H1 (cell line): ENCODE data around the gene PAQR7. TPM values are rescaled to one million over a fixed set of nuclear protein-coding genes. Genes with fewer than 3 reads are reported as not detected.

Experiments
- CTCF ChIA-PET: fragments of 300-600 bp; sonication (Branson Sonifier 250); formaldehyde crosslinking; loops from one replicate; lab custom pipeline; 2021; ENCODE audit not compliant: partially characterized antibody; lab: Charles Lee
- POLR2A ChIA-PET: fragments of 300-600 bp; sonication (Branson Sonifier 250); formaldehyde crosslinking; loops from one replicate; lab custom pipeline; 2021; ENCODE audit warnings: inconsistent platforms; ENCODE audit not compliant: partially characterized antibody; lab: Charles Lee
- DNase-seq, 2 experiments: peaks; one replicate each; pipeline versions ENCODE4 v3.0.0 to v3.0.0-alpha.2; 2010 to 2022; ENCODE audit warnings: low spot score in 2 of 2, low read depth in 1 of 2, mixed read lengths in 1 of 2
- FAIRE-seq: peaks from 2 replicates; lab custom pipeline; 2011; peaks lifted over from hg19 to GRCh38; lab: Jason Lieb, UNC
- H2AFZ ChIP-seq: 2 replicates; pipeline ENCODE4 v1.8.1; 2012; ENCODE audit warnings: low read length, inconsistent platforms
- H2AK5ac ChIP-seq: 2 replicates; pipeline ENCODE4 v1.6.1; 2013; ENCODE audit warnings: low read depth, low read length
- H2BK120ac ChIP-seq: replicated peaks from 2 replicates; pipeline ENCODE3; 2013; ENCODE audit warnings: low read depth, low read length, inconsistent platforms
- H2BK12ac ChIP-seq: 2 replicates; pipeline ENCODE4 v1.6.1; 2013; ENCODE audit warnings: low read depth, low read length
- H2BK15ac ChIP-seq: 2 replicates; pipeline ENCODE4 v1.6.1; 2013; ENCODE audit warnings: low read length
- H2BK20ac ChIP-seq: 2 replicates; pipeline ENCODE4 v1.6.1; 2013; ENCODE audit warnings: low read length
- H2BK5ac ChIP-seq: 2 replicates; pipeline ENCODE4 v1.6.1; 2013; ENCODE audit warnings: low read depth, low read length
- H3K14ac ChIP-seq: 2 replicates; pipeline ENCODE4 v1.6.1; 2013; ENCODE audit warnings: inconsistent platforms; ENCODE audit not compliant: insufficient read length
- H3K18ac ChIP-seq: 2 replicates; pipeline ENCODE4 v1.6.1; 2013; ENCODE audit warnings: low read length; ENCODE audit errors: extremely low read depth
- H3K23ac ChIP-seq: 2 replicates; pipeline ENCODE4 v1.6.1; 2013; ENCODE audit warnings: inconsistent platforms; ENCODE audit not compliant: insufficient read length
- H3K23me2 ChIP-seq: 2 replicates; pipeline ENCODE4 v1.6.1; 2013; ENCODE audit warnings: low read depth, low read length
- H3K27ac ChIP-seq: 2 replicates; pipeline ENCODE4 v1.6.1; 2011; ENCODE audit warnings: low read depth, low read length, inconsistent platforms
- H3K27me3 ChIP-seq, 4 experiments: replicated peaks in 1 of 4; 1 replicate in 1 of 4; 2 replicates in 3 of 4; pipeline versions ENCODE4 v1.6.1 to v1.8.1; 2011 to 2013; ENCODE audit warnings: low read length in 3 of 4, mild to moderate bottlenecking in 3 of 4, inconsistent platforms in 2 of 4, mixed read lengths in 2 of 4, moderate library complexity in 1 of 4; ENCODE audit not compliant: control insufficient read depth in 3 of 4, insufficient read depth in 3 of 4; ENCODE audit errors: extremely low read depth in 1 of 4
- H3K36me3 ChIP-seq, 4 experiments: 2 replicates each; pipeline versions ENCODE4 v1.6.1 to v1.8.1; 2011 to 2013; ENCODE audit warnings: mild to moderate bottlenecking in 4 of 4, low read length in 3 of 4, moderate library complexity in 2 of 4, control low read depth in 1 of 4, inconsistent platforms in 1 of 4; ENCODE audit not compliant: insufficient read depth in 4 of 4, control insufficient read depth in 2 of 4
- H3K4ac ChIP-seq: replicated peaks from 2 replicates; pipeline ENCODE3; 2013; ENCODE audit warnings: low read length, low read depth, mixed read lengths, inconsistent platforms; ENCODE audit not compliant: insufficient read length
- H3K4me1 ChIP-seq, 4 experiments: replicated peaks in 1 of 4; 1 replicate in 1 of 4; 2 replicates in 3 of 4; pipeline versions ENCODE4 v1.6.1 to v1.8.1; 2011 to 2013; ENCODE audit warnings: low read length in 3 of 4, inconsistent platforms in 2 of 4, mixed read lengths in 1 of 4; ENCODE audit not compliant: insufficient read depth in 4 of 4, control insufficient read depth in 3 of 4
- H3K4me2 ChIP-seq, 2 experiments: 2 replicates each; pipeline versions ENCODE4 v1.6.1 to v1.8.1; 2011 to 2013; ENCODE audit warnings: low read depth in 2 of 2, low read length in 2 of 2, control low read depth in 1 of 2, inconsistent platforms in 1 of 2, mild to moderate bottlenecking in 1 of 2; ENCODE audit not compliant: insufficient read depth in 1 of 2
- H3K4me3 ChIP-seq, 4 experiments: fragments of 200-600, 300-600 bp in 1 of 4; sonication (generic), shearing (Covaris generic), sonication (Bioruptor Twin) in 1 of 4; 2 replicates each; pipeline versions ENCODE4 v1.5.1 to v1.8.1; 2011 to 2016; ENCODE audit warnings: low read length in 4 of 4, low read depth in 3 of 4, control low read depth in 2 of 4, inconsistent platforms in 2 of 4, mild to moderate bottlenecking in 2 of 4, mixed read lengths in 1 of 4, moderate library complexity in 1 of 4; ENCODE audit not compliant: insufficient read depth in 2 of 4; ENCODE audit errors: extremely low read depth in 1 of 4
- H3K56ac ChIP-seq: replicated peaks from 2 replicates; pipeline ENCODE3; 2013; ENCODE audit warnings: low read depth, mild to moderate bottlenecking, mixed read lengths, low read length, inconsistent platforms; ENCODE audit not compliant: insufficient read length
- H3K79me1 ChIP-seq: 2 replicates; pipeline ENCODE4 v1.6.1; 2013; ENCODE audit warnings: low read depth, low read length, control low read depth
- H3K79me2 ChIP-seq, 2 experiments: 2 replicates each; pipeline versions ENCODE4 v1.6.1 to v1.8.1; 2012 to 2013; ENCODE audit warnings: low read length in 2 of 2, mild to moderate bottlenecking in 2 of 2, inconsistent platforms in 1 of 2; ENCODE audit not compliant: insufficient read depth in 2 of 2, control insufficient read depth in 1 of 2
- H3K9ac ChIP-seq, 4 experiments: replicated peaks in 1 of 4; 1 replicate in 1 of 4; 2 replicates in 3 of 4; pipeline versions ENCODE4 v1.6.1 to v1.8.1; 2011 to 2013; ENCODE audit warnings: low read depth in 3 of 4, low read length in 3 of 4, control low read depth in 2 of 4, mild to moderate bottlenecking in 2 of 4, moderate library complexity in 2 of 4, inconsistent platforms in 1 of 4; ENCODE audit errors: extremely low read depth in 1 of 4
- H3K9me3 ChIP-seq, 2 experiments: 2 replicates each; pipeline versions ENCODE4 v1.6.1 to v1.8.1; 2012 to 2013; ENCODE audit warnings: mild to moderate bottlenecking in 2 of 2, moderate library complexity in 2 of 2, control low read depth in 1 of 2, inconsistent platforms in 1 of 2, low read depth in 1 of 2, low read length in 1 of 2, mixed read lengths in 1 of 2; ENCODE audit not compliant: insufficient read depth in 2 of 2
- H4K20me1 ChIP-seq, 2 experiments: replicated peaks in 1 of 2; 2 replicates each; pipeline versions ENCODE3 to v1.8.1; 2011 to 2013; ENCODE audit warnings: inconsistent platforms in 2 of 2, low read length in 2 of 2, mild to moderate bottlenecking in 1 of 2; ENCODE audit not compliant: insufficient read depth in 2 of 2, control insufficient read depth in 1 of 2
- H4K5ac ChIP-seq: 2 replicates; pipeline ENCODE4 v1.6.1; 2013; ENCODE audit warnings: low read length, low read depth, mixed read lengths, inconsistent platforms; ENCODE audit not compliant: insufficient read length
- H4K8ac ChIP-seq: 2 replicates; pipeline ENCODE4 v1.8.0; 2013; ENCODE audit warnings: mild to moderate bottlenecking, moderate library complexity, low read length, inconsistent platforms; ENCODE audit not compliant: insufficient read depth; ENCODE audit errors: extremely low read depth
- H4K91ac ChIP-seq: replicated peaks from 2 replicates; pipeline ENCODE3; 2013; ENCODE audit warnings: low read length, mixed read lengths, inconsistent platforms; ENCODE audit not compliant: insufficient read length
- KDM1A ChIP-seq: fragments of 200-600, 300-600 bp; sonication (generic); IDR thresholded peaks from 2 replicates; pipeline ENCODE4 v1.7.1; 2016; ENCODE audit warnings: mild to moderate bottlenecking, low read length, borderline replicate concordance
- PHF8 ChIP-seq: fragments of 200-600 bp; sonication (generic); conservative IDR thresholded peaks from 2 replicates; pipeline ENCODE4 v1.7.1; 2012; ENCODE audit warnings: low read depth, mild to moderate bottlenecking, inconsistent platforms, low read length, moderate library complexity
- SP1 ChIP-seq: IDR thresholded peaks from 2 replicates; pipeline ENCODE4 v1.6.1; 2011; ENCODE audit warnings: low read depth, low read length
- TBP ChIP-seq: IDR thresholded peaks from 2 replicates; pipeline ENCODE4 v1.6.1; 2011; ENCODE audit warnings: low read depth, low read length, improper control_type of control experiment
- WGBS, 2 experiments: shearing (Covaris generic) in 1 of 2; methylation state at CpG; one replicate each; pipeline versions ENCODE4 v1.1.6 to v1.1.7; 2013 to 2015; ENCODE audit warnings: low lambda C conversion rate in 2 of 2, mixed read lengths in 2 of 2, inconsistent platforms in 1 of 2, low coverage in 1 of 2, missing lambda C conversion rate in 1 of 2; ENCODE audit not compliant: insufficient replicate concordance in 2 of 2, insufficient coverage in 1 of 2, insufficient read length in 1 of 2; ENCODE audit errors: extremely low coverage in 1 of 2, missing lambda C conversion rate in 1 of 2; 5-methylcytosine and 5-hydroxymethylcytosine counted together
- long read RNA-seq, 2 experiments: library from RNA in 1 of 2; library from capped mRNA in 1 of 2; stranded (forward); transcript quantifications; one replicate each; pipeline ENCODE4 v2.0.0, GENCODE V29; 2021; ENCODE audit warnings: inconsistent platforms in 1 of 2
- polyA minus RNA-seq, 3 experiments: library from RNA; depleted of rRNA, polyadenylated mRNA; stranded (reverse); fragments of >200 nt; gene quantifications; 1 replicate in 2 of 3; 2 replicates in 1 of 3; pipeline ENCODE4 v1.2.3, GENCODE V29; 2011
- polyA plus RNA-seq, 7 experiments: library from polyadenylated mRNA; depleted of rRNA in 3 of 7; stranded (reverse) in 5 of 7; unstranded in 2 of 7; fragments of >200 nt in 5 of 7; fragments of 200-250 nt in 2 of 7; gene quantifications; 1 replicate in 5 of 7; 2 replicates in 1 of 7; 4 replicates in 1 of 7; pipeline versions ENCODE4 v1.2.1 to v1.2.3, GENCODE V29; 2011 to 2013; ENCODE audit warnings: missing spikeins in 2 of 7, mixed read lengths in 2 of 7
- total RNA-seq: library from RNA; stranded (reverse); fragmentation: NEBNext Ultra II Directional; extraction: Animal tissue kit (Norgen Biotek cat#: 25700); gene quantifications from 2 replicates; pipeline ENCODE4 v1.2.1, GENCODE V29; 2021
- TF ChIP-seq, protein P1 (sequence below), 3 experiments: IDR thresholded peaks; 1 replicate in 2 of 3; 2 replicates in 1 of 3; pipeline versions ENCODE4 v1.5.1 to v1.6.1; 2011; ENCODE audit warnings: low read length in 3 of 3, mild to moderate bottlenecking in 3 of 3, inconsistent platforms in 2 of 3, low read depth in 1 of 3, moderate library complexity in 1 of 3; ENCODE audit not compliant: insufficient read depth in 1 of 3; ENCODE audit errors: control extremely low read depth in 1 of 3

Gene PAQR7
- total RNA-seq (7.3 and 7.7 TPM in 2 replicates), polyA plus RNA-seq (2011; rRNA removed) (7.4 and 9.0 TPM in 2 replicates), polyA minus RNA-seq (2011; rRNA and poly(A)+ RNA removed) (10.1 and 10.5 TPM in 2 replicates)
- polyA plus RNA-seq (2011; cell fraction: cytosol; rRNA removed) = 6.5 TPM
- 6.1 TPM for polyA plus RNA-seq (2011; cell fraction: nucleus; rRNA removed)
- 6.2 to 8.2 TPM (median 7.5 TPM) in 4 replicates for polyA plus RNA-seq (2012, experiment 1 of 2)
- polyA plus RNA-seq (2012, experiment 2 of 2) = 6.0 TPM
- polyA plus RNA-seq (2013, experiment 1 of 2) = 7.1 TPM
- 8.3 TPM for polyA plus RNA-seq (2013, experiment 2 of 2)
- 7.6 TPM for polyA minus RNA-seq (2011; cell fraction: cytosol; rRNA and poly(A)+ RNA removed)
- 4.5 TPM for polyA minus RNA-seq (2011; cell fraction: nucleus; rRNA and poly(A)+ RNA removed)
- long read RNA-seq, experiment 1, partial matches to known transcripts = 0 of 2 reads
- long read RNA-seq, experiment 1, other reads (novel, unspliced or antisense) = 2 of 2 reads
- long read RNA-seq, experiment 2 = 0 reads

DNA sequence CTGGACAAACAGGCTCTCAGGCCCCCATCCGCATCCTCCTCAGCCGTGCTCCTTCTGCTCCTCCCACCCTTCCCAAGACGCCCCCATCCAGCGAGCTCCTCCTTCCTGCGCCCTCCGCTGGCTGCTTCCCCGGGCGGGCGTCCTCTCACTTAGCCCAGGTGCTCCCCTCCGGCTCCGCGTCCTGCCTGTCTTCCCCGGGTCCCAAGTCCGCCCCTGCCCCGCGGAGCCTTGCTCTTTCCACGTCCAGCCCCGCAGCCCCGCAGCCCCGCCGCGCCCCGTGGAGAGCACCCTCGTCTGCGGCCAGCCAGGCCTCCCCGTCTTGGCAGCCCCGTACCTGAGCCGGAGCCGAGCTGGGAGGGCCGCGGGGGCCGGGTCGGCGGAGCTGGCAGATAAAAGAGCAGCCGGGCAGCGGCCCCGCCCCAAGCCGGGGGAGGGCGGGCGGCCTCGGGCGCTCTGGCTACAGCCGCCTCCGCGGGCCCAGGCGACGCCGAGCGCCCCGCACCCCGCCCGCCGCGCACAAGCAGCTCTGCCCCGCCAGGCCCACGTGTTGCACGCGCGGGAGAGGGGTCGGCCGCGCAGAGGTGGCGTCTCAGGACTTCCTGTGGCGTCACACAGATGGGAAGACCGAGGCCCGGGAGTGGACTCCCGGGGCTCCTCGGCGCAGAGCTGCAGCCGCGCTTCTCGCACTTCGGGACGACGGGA is at the start of gene PAQR7:
Gene PAQR7 (minus strand): TSS at position 555 of the 702 bp plus-strand sequence. CDS start 11,869 bp downstream, outside the sequence.
- H2AK5ac ChIP-seq = no peak within 1 kb of the TSS
- no peaks in the 10 kb centered on the region for H3K9me3 ChIP-seq
- POLR2A ChIA-PET = interaction anchor here (0.5 to 4.1 kb wide), 24 partner anchors 8 to 436 kb away, joined by 3 to 29 read pairs (median 5); partner anchors contain the start of genes MTFR1L, PAFAH2 and STMN1
- no peak within 1 kb of the TSS for H3K14ac ChIP-seq
- peak within 1 kb of the TSS; percentile 73; the same call in 1 of the 2 replicates for H4K8ac ChIP-seq
- peak within 1 kb of the TSS in 3 of 4 experiments; percentile 14 to 40 (median 20); a peak in 6 of 7 replicates for H3K9ac ChIP-seq
- H2BK120ac ChIP-seq = no peak within 1 kb of the TSS
- H2BK12ac ChIP-seq = peak within 1 kb of the TSS; percentile 27; the same call in 1 of the 2 replicates
- peak within 1 kb of the TSS; percentile 60 for H3K18ac ChIP-seq
- H3K4ac ChIP-seq = no peak within 1 kb of the TSS
- CTCF ChIA-PET = interaction anchor here (0.6 to 4.0 kb wide), 8 partner anchors 13 to 142 kb away, joined by 3 to 25 read pairs (median 7); partner anchors contain the start of gene PAFAH2
- peaks cover 2% of the 10 kb centered on the region for H3K79me1 ChIP-seq
- DNase-seq = peak in 1 of 2 experiments; percentile 86
- peak within 1 kb of the TSS; percentile 32 for H4K5ac ChIP-seq
- H3K23ac ChIP-seq = no peak within 1 kb of the TSS
- peak within 1 kb of the TSS; percentile 30 for H4K91ac ChIP-seq
- H2AFZ ChIP-seq = peak within 1 kb of the TSS; percentile 56; the same call in 1 of the 2 replicates
- H3K27me3 ChIP-seq = peaks cover 0 to 3% (median 1%) of the 10 kb centered on the region in 4 experiments; a peak in 4 of 7 replicates
- H3K79me2 ChIP-seq = no peaks in the 10 kb centered on the region
- H3K4me1 ChIP-seq = peaks cover 0 to 13% (median 11%) of the 10 kb centered on the region in 4 experiments; a peak in 5 of 7 replicates
- H3K56ac ChIP-seq = peak within 1 kb of the TSS; percentile 22
- no peaks in the 10 kb centered on the region for H4K20me1 ChIP-seq
- peak within 1 kb of the TSS; percentile 68 to 79 for H3K4me2 ChIP-seq
- no peaks in the 10 kb centered on the region for H3K36me3 ChIP-seq
- peaks cover 8% of the 10 kb centered on the region for H3K23me2 ChIP-seq
- H2BK20ac ChIP-seq = no peak within 1 kb of the TSS; the same call in 1 of the 2 replicates
- 0 out of 2 replicates have a peak within 1 kb of the TSS, but pooled peaks have one; percentile 8 for H3K27ac ChIP-seq
- 3% methylated on average over 36 of the region's 75 CpGs; no CpG with 5 or more reads in 1 of the 2 experiments for WGBS, 2 experiments
- H2BK5ac ChIP-seq = peak within 1 kb of the TSS; percentile 73; the same call in 1 of the 2 replicates
- peak within 1 kb of the TSS; percentile 81; the same call in 1 of the 2 replicates for H2BK15ac ChIP-seq
- FAIRE-seq = no peak
- H3K4me3 ChIP-seq = peak within 1 kb of the TSS; percentile 26 to 69 (median 48)
- TF ChIP-seq, protein P1, sequence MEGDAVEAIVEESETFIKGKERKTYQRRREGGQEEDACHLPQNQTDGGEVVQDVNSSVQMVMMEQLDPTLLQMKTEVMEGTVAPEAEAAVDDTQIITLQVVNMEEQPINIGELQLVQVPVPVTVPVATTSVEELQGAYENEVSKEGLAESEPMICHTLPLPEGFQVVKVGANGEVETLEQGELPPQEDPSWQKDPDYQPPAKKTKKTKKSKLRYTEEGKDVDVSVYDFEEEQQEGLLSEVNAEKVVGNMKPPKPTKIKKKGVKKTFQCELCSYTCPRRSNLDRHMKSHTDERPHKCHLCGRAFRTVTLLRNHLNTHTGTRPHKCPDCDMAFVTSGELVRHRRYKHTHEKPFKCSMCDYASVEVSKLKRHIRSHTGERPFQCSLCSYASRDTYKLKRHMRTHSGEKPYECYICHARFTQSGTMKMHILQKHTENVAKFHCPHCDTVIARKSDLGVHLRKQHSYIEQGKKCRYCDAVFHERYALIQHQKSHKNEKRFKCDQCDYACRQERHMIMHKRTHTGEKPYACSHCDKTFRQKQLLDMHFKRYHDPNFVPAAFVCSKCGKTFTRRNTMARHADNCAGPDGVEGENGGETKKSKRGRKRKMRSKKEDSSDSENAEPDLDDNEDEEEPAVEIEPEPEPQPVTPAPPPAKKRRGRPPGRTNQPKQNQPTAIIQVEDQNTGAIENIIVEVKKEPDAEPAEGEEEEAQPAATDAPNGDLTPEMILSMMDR (IDR thresholded peaks at IDR 0.05; ENCODE audit: control extremely low read depth in 1 of 3, insufficient read depth in 1 of 3, low read depth in 1 of 3, low read length in 3 of 3) = peak in 1 of 3 experiments; percentile 4; a peak in 1 of 4 replicates
- peak; percentile 20; the same call in 1 of the 2 replicates for TF ChIP-seq KDM1A
- peak; percentile 5; the same call in 1 of the 2 replicates for TF ChIP-seq TBP
- TF ChIP-seq SP1 = no peak
- TF ChIP-seq PHF8 = peak; percentile 57
